Small intestine (tissue), 7 donors: ENCODE measurements around the gene AUNIP. TPM values are rescaled to one million over a fixed set of nuclear protein-coding genes. Genes with fewer than 3 reads are reported as not detected.

Source experiments
- DNase-seq, 2 donors: peaks; one replicate each; pipeline versions ENCODE4 v3.0.0 to v3.0.0-alpha.2; 2013
- FAIRE-seq: peaks from 2 replicates; lab custom pipeline; 2012; peaks lifted over from hg19 to GRCh38; lab: Jason Lieb, UNC
- H3K27ac ChIP-seq, 3 donors: one replicate each; pipeline ENCODE4 v1.5.1; 2013; ENCODE audit warnings: low read length in 2 of 3, mild to moderate bottlenecking in 2 of 3, control low read depth in 1 of 3, inconsistent platforms in 1 of 3, low read depth in 1 of 3, moderate library complexity in 1 of 3
- H3K27me3 ChIP-seq, 3 donors: one replicate each; pipeline ENCODE4 v1.6.1; 2013; ENCODE audit warnings: low read length in 3 of 3, inconsistent platforms in 1 of 3; ENCODE audit not compliant: control insufficient read depth in 3 of 3, insufficient read depth in 3 of 3
- H3K36me3 ChIP-seq, 3 donors: one replicate each; pipeline ENCODE4 v1.6.1; 2013; ENCODE audit warnings: low read length in 3 of 3, inconsistent platforms in 1 of 3, low read depth in 1 of 3, mild to moderate bottlenecking in 1 of 3, moderate library complexity in 1 of 3; ENCODE audit not compliant: control insufficient read depth in 3 of 3, insufficient read depth in 2 of 3
- H3K4me1 ChIP-seq, 3 donors: one replicate each; pipeline ENCODE4 v1.6.1; 2013; ENCODE audit warnings: low read length in 2 of 3, inconsistent platforms in 1 of 3, low read depth in 1 of 3, mild to moderate bottlenecking in 1 of 3, moderate library complexity in 1 of 3; ENCODE audit not compliant: control insufficient read depth in 3 of 3, insufficient read depth in 2 of 3
- H3K4me3 ChIP-seq, 3 donors: one replicate each; pipeline ENCODE4 v1.5.1; 2013; ENCODE audit warnings: low read length in 3 of 3, control low read depth in 1 of 3, inconsistent platforms in 1 of 3, low read depth in 1 of 3, mild to moderate bottlenecking in 1 of 3, moderate library complexity in 1 of 3
- H3K9me3 ChIP-seq, 2 donors: one replicate each; pipeline ENCODE4 v1.6.1; 2013; ENCODE audit warnings: low read depth in 1 of 2, low read length in 1 of 2; ENCODE audit not compliant: control insufficient read depth in 2 of 2, insufficient read depth in 1 of 2
- WGBS, 3 donors: extraction: QIAGEN DNeasy Blood & Tissue Kit; methylation state at CpG; one replicate each; pipeline ENCODE4 v1.1.7; 2013; 5-methylcytosine and 5-hydroxymethylcytosine counted together
- polyA plus RNA-seq, 4 donors: library from polyadenylated mRNA; stranded (reverse) in 3 of 4; unstranded in 1 of 4; fragments of 200-250 nt in 3 of 4; fragments of 120-200 nt in 1 of 4; gene quantifications; one replicate each; pipeline versions ENCODE4 v1.2.1 to v1.2.3, GENCODE V29; 2013
- donor health status: healthy with polysubstance abuse.
- donor health status: control.
- donor health status: control.
- donor health status: Bipolar disorder and iron deficiency.
- donor health status: healthy.

The AUNIP gene
- polyA plus RNA-seq, 4 donors: 0.67 to 3.2 (median 1.9) TPM; not detected in 1

GRCh38 chr1:25880518-25880917, 21.3 kb upstream of the AUNIP start:
- H3K27ac ChIP-seq: peak overlapping the region in 1 of 3 donors; percentile 27
- FAIRE-seq (no peak), DNase-seq (no peak)
- WGBS, 3 donors: 87 to 92% (median 89%) methylated on average over 5 of the region's 5 CpGs
- H3K27me3 ChIP-seq: no peaks in the 10 kb centered on the region
- H3K4me1 ChIP-seq: peaks cover 0 to 39% (median 12%) of the 10 kb centered on the region in 3 donors
- H3K4me3 ChIP-seq: no peak overlapping the region
- no peaks in the 10 kb centered on the region for H3K9me3 ChIP-seq
- H3K36me3 ChIP-seq: peaks cover 0 to 4% (median 0%) of the 10 kb centered on the region in 3 donors

GRCh38 chr1:25879675-25880074, 20.4 kb upstream of the AUNIP start:
- H3K27ac ChIP-seq: peak overlapping the region in 2 of 3 donors; percentile 6 to 27
- DNase-seq: peak in 1 of 2 donors; percentile 70

GRCh38 chr1:25878690-25879089, 19.4 kb upstream of the AUNIP start:
- H3K4me1 ChIP-seq: peaks cover 5 to 39% (median 8%) of the 10 kb centered on the region in 3 donors
- DNase-seq (no peak), FAIRE-seq (no peak)
- no peaks in the 10 kb centered on the region for H3K9me3 ChIP-seq
- WGBS, 3 donors: 51 to 84% (median 63%) methylated on average over 5 of the region's 5 CpGs
- no peak overlapping the region for H3K4me3 ChIP-seq
- no peaks in the 10 kb centered on the region for H3K36me3 ChIP-seq
- H3K27me3 ChIP-seq: no peaks in the 10 kb centered on the region
- no peak overlapping the region for H3K27ac ChIP-seq

More at GRCh38 chr1:25879675-25880074, 20.4 kb upstream of the AUNIP start:
- no peak for FAIRE-seq
- Histone ChIP-seq H3K36me3 (no peaks in the 10 kb centered on the region), H3K9me3 (no peaks in the 10 kb centered on the region), H3K4me1 (peaks cover 3 to 33% (median 8%) of the 10 kb centered on the region in 3 donors), H3K27me3 (no peaks in the 10 kb centered on the region), H3K4me3 (no peak overlapping the region)
- 27 to 65% (median 30%) methylated on average over 2 of the region's 2 CpGs for WGBS, 3 donors

- FAIRE-seq: no peak
- Histone ChIP-seq H3K4me3 (no peak overlapping the region), H3K36me3 (peaks cover 0 to 2% (median 0%) of the 10 kb centered on the region in 3 donors), H3K4me1 (peaks cover 8 to 49% (median 10%) of the 10 kb centered on the region in 3 donors), H3K9me3 (no peaks in the 10 kb centered on the region), H3K27me3 (no peaks in the 10 kb centered on the region), H3K27ac (no peak overlapping the region)
- WGBS, 3 donors: 81 to 94% (median 84%) methylated on average over 2 of the region's 2 CpGs
- no peak for DNase-seq
These were observed 17.9 kb upstream of the AUNIP start for GRCh38 chr1:25877155-25877554.

GRCh38 chr1:25876693-25877077, 17.4 kb upstream of the AUNIP start:
- no peaks in the 10 kb centered on the region for H3K27me3 ChIP-seq
- H3K4me1 ChIP-seq: peaks cover 8 to 54% (median 10%) of the 10 kb centered on the region in 3 donors
- no peak for FAIRE-seq
- peaks cover 0 to 6% (median 0%) of the 10 kb centered on the region in 3 donors for H3K36me3 ChIP-seq
- H3K27ac ChIP-seq: no peak overlapping the region
- H3K4me3 ChIP-seq: no peak overlapping the region
- DNase-seq: no peak
- WGBS, 3 donors: 76 to 88% (median 87%) methylated on average over 2 of the region's 2 CpGs
- H3K9me3 ChIP-seq: no peaks in the 10 kb centered on the region

- 28 to 35% (median 34%) methylated on average over 25 to 32 of the region's 32 CpGs for WGBS, 3 donors
- Histone ChIP-seq H3K27ac (peak overlapping the region; percentile 65 to 89 (median 72)), H3K36me3 (peaks cover 0 to 13% (median 0%) of the 10 kb centered on the region in 3 donors), H3K4me3 (peak overlapping the region; percentile 32 to 73 (median 72)), H3K27me3 (no peaks in the 10 kb centered on the region), H3K4me1 (peaks cover 11 to 60% (median 14%) of the 10 kb centered on the region in 3 donors), H3K9me3 (no peaks in the 10 kb centered on the region)
- FAIRE-seq: no peak
- DNase-seq: peak in 1 of 2 donors; percentile 46
These were observed 16.8 kb upstream of the AUNIP start for GRCh38 chr1:25875856-25876692.

- no peak for FAIRE-seq
- H3K27ac ChIP-seq: peak within 1 kb of the TSS; percentile 65 to 89 (median 72)
- 0 to 1% (median 1%) methylated on average over 35 to 75 of the region's 75 CpGs for whole genome bisulfite sequencing, 3 donors
- peak within 1 kb of the TSS; percentile 41 to 73 (median 72) for H3K4me3 ChIP-seq
- no peaks in the 10 kb centered on the region for H3K27me3 ChIP-seq
- H3K36me3 ChIP-seq: peaks cover 0 to 16% (median 0%) of the 10 kb centered on the region in 3 donors
- peak; percentile 82 to 93 for DNase-seq
- no peaks in the 10 kb centered on the region for H3K9me3 ChIP-seq
- peaks cover 12 to 66% (median 14%) of the 10 kb centered on the region in 3 donors for H3K4me1 ChIP-seq
These were observed 16.0 kb upstream of the AUNIP start, which contains the start of gene PAQR7 for GRCh38 chr1:25875154-25875855. Gene PAQR7 (minus strand): TSS chr1:25875708. CDS start chr1:25863839, 11,869 bp downstream.

- no peak for FAIRE-seq
- 25 to 37% (median 28%) methylated on average over 8 of the region's 8 CpGs for WGBS, 3 donors
- Histone ChIP-seq H3K27ac (peak overlapping the region; percentile 65 to 83 (median 72)), H3K27me3 (no peaks in the 10 kb centered on the region), H3K36me3 (peaks cover 0 to 22% (median 0%) of the 10 kb centered on the region in 3 donors), H3K4me1 (peaks cover 11 to 66% (median 14%) of the 10 kb centered on the region in 3 donors), H3K4me3 (peak overlapping the region; percentile 41 to 73 (median 72)), H3K9me3 (no peaks in the 10 kb centered on the region)
- no peak for DNase-seq
These were observed 15.4 kb upstream of the AUNIP start for GRCh38 chr1:25874635-25875153.
